Ascending aorta (tissue), 2 donors: Measurements from ENCODE around the gene KLHL14. TPM values are rescaled to one million over a fixed set of nuclear protein-coding genes. Genes with fewer than 3 reads are reported as not detected.
A peak's percentile ranks its signal among the peaks of the same experiment; 100 is the strongest.

ENCODE experiments used
- DNase-seq, 2 donors: peaks; one replicate each; pipeline ENCODE4 v3.0.0-alpha.2; 2019; ENCODE audit warnings: low spot score in 2 of 2
- H3K27ac ChIP-seq, 2 donors: fragments of 200-600 bp; sonication (generic); one replicate each; pipeline ENCODE4 v1.5.1; 2016 to 2017; ENCODE audit warnings: mild to moderate bottlenecking in 1 of 2
- H3K27me3 ChIP-seq: fragments of 200-600 bp; sonication (generic); one replicate; pipeline ENCODE4 v1.5.1; 2017
- H3K36me3 ChIP-seq, 2 donors: fragments of 200-600 bp; sonication (generic); one replicate each; pipeline ENCODE4 v1.5.1; 2016
- H3K4me1 ChIP-seq, 2 donors: fragments of 200-600 bp; sonication (generic); one replicate each; pipeline ENCODE4 v1.5.1; 2016 to 2017; ENCODE audit warnings: mild to moderate bottlenecking in 1 of 2
- H3K4me3 ChIP-seq, 2 donors: fragments of 200-600 bp; sonication (generic); one replicate each; pipeline ENCODE4 v1.5.1; 2016 to 2017; ENCODE audit warnings: mild to moderate bottlenecking in 1 of 2
- H3K9me3 ChIP-seq, 2 donors: fragments of 200-600 bp; sonication (generic); one replicate each; pipeline ENCODE4 v1.5.1; 2016
- CTCF ChIP-seq, 3 experiments: fragments of 200-600 bp in 2 of 3; fragments of 450-650 bp in 1 of 3; sonication (generic) in 2 of 3; IDR thresholded peaks; one replicate each; pipeline ENCODE4 v1.5.1; 2016 to 2019; ENCODE audit warnings: antibody characterized with exemption in 3 of 3, mild to moderate bottlenecking in 1 of 3, moderate library complexity in 1 of 3
- intact Hi-C: fragments of 100-400 bp; cut with DNase I; formaldehyde crosslinking; loops from one replicate; pipeline ENCODE4 v1.15.1; 2023
- total RNA-seq: library from RNA; depleted of rRNA; stranded (reverse); fragments of >200 nt; gene quantifications from one replicate; pipeline ENCODE4 v1.1.0, GENCODE V29; 2016

KLHL14 gene
- total RNA-seq, 1 donor from 2014 or later = not detected

DNA sequence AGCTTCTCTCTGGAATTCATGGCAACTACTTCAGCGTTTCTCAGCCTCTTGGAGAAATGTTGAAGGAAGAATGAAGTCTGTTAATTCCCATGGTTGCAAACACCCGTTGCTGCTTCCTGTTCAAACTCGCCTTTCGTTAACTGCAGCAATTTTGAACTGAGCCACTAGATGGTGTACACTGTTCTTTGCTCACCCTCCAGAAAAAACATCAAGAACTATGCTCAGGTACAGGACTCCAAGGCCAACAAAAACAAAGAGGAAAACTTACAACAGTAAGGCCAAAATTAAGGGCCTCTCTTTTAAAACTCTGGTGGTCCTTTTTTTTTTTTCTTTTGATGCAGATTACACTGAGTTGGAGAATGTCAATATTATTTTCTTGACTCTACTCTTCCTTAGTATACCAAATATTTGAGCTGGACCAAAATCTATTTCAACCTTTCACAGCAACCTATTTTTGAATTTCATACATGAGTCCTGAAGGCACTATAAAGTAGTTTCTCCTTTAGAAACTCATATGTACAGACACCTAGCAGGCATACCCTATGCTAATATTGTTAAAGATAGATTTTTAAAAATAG is 58.2 kb downstream of the KLHL14 start:
- TF ChIP-seq CTCF (IDR thresholded peaks at IDR 0.05) = peak in 2 of 3 experiments; percentile 38
- no peak for DNase-seq
- H3K27ac ChIP-seq = no peak overlapping the region
- H3K27me3 ChIP-seq = no peaks in the 10 kb centered on the region
- intact Hi-C loops = no loop called here
- H3K36me3 ChIP-seq = no peaks in the 10 kb centered on the region
- H3K9me3 ChIP-seq = no peaks in the 10 kb centered on the region
- no peak overlapping the region for H3K4me3 ChIP-seq
- no peaks in the 10 kb centered on the region for H3K4me1 ChIP-seq

GRCh38 chr18:32712860-32713259 is 60.0 kb downstream of the KLHL14 start:
- Histone ChIP-seq H3K9me3 (no peaks in the 10 kb centered on the region), H3K4me3 (no peak overlapping the region), H3K27me3 (no peaks in the 10 kb centered on the region), H3K4me1 (no peaks in the 10 kb centered on the region), H3K36me3 (no peaks in the 10 kb centered on the region), H3K27ac (no peak overlapping the region)
- DNase-seq = no peak
- intact Hi-C loops = no loop called here
- TF ChIP-seq CTCF (IDR thresholded peaks at IDR 0.05) = no peak

- TF ChIP-seq CTCF (IDR thresholded peaks at IDR 0.05) = no peak
- H3K27ac ChIP-seq = no peak overlapping the region
- intact Hi-C loops = no loop called here
- H3K27me3 ChIP-seq = no peaks in the 10 kb centered on the region
- H3K4me3 ChIP-seq = no peak overlapping the region
- H3K36me3 ChIP-seq = no peaks in the 10 kb centered on the region
- H3K4me1 ChIP-seq = no peaks in the 10 kb centered on the region
- no peak for DNase-seq
- H3K9me3 ChIP-seq = no peaks in the 10 kb centered on the region
Observed at GRCh38 chr18:32711862-32712261, 61.0 kb downstream of the KLHL14 start.

GRCh38 chr18:32707586-32707985 is 65.2 kb downstream of the KLHL14 start:
- no peaks in the 10 kb centered on the region for H3K27me3 ChIP-seq
- H3K36me3 ChIP-seq = no peaks in the 10 kb centered on the region
- no peak for TF ChIP-seq CTCF (IDR thresholded peaks at IDR 0.05)
- no peak overlapping the region for H3K27ac ChIP-seq
- H3K9me3 ChIP-seq = no peaks in the 10 kb centered on the region
- H3K4me1 ChIP-seq = no peaks in the 10 kb centered on the region
- DNase-seq = no peak
- no peak overlapping the region for H3K4me3 ChIP-seq
- intact Hi-C loops = no loop called here

GRCh38 chr18:32707147-32707546 is 65.7 kb downstream of the KLHL14 start:
- Histone ChIP-seq H3K4me3 (no peak overlapping the region), H3K9me3 (no peaks in the 10 kb centered on the region), H3K4me1 (no peaks in the 10 kb centered on the region), H3K27me3 (no peaks in the 10 kb centered on the region), H3K36me3 (no peaks in the 10 kb centered on the region), H3K27ac (no peak overlapping the region)
- intact Hi-C loops = no loop called here
- DNase-seq = no peak
- no peak for TF ChIP-seq CTCF (IDR thresholded peaks at IDR 0.05)

- no peak for DNase-seq
- intact Hi-C loops = no loop called here
- H3K9me3 ChIP-seq = no peaks in the 10 kb centered on the region
- no peak for TF ChIP-seq CTCF (IDR thresholded peaks at IDR 0.05)
- no peak overlapping the region for H3K4me3 ChIP-seq
- H3K27me3 ChIP-seq = no peaks in the 10 kb centered on the region
- no peaks in the 10 kb centered on the region for H3K36me3 ChIP-seq
- H3K27ac ChIP-seq = no peak overlapping the region
- H3K4me1 ChIP-seq = no peaks in the 10 kb centered on the region
Observed at GRCh38 chr18:32701313-32701712, 71.5 kb downstream of the KLHL14 start.
